Dermis microvascular lymphatic vessel endothelial cell (primary cell): ENCODE results near the gene BPNT1. TPM values are rescaled to one million over a fixed set of nuclear protein-coding genes. Genes with fewer than 3 reads are reported as not detected.
A peak's percentile ranks its signal among the peaks of the same experiment; 100 is the strongest.
"Not testable (repeated sequence)": the region's sequence is repeated elsewhere in the genome, so short reads cannot be mapped to it uniquely, and the experiment has no call there.

Experiments
- DNase-seq, 2 donors: peaks; one replicate each; pipeline versions ENCODE4 v3.0.0 to v3.0.0-alpha.2; 2010; ENCODE audit warnings: low read depth in 2 of 2
- total RNA-seq: library from RNA; depleted of rRNA; stranded (reverse); fragments of >200 nt; gene quantifications from 2 replicates; pipeline ENCODE4 v1.2.1, GENCODE V29; 2014

Gene BPNT1
- total RNA-seq, 1 donor from 2014 or later, result 28.4 TPM

DNA sequence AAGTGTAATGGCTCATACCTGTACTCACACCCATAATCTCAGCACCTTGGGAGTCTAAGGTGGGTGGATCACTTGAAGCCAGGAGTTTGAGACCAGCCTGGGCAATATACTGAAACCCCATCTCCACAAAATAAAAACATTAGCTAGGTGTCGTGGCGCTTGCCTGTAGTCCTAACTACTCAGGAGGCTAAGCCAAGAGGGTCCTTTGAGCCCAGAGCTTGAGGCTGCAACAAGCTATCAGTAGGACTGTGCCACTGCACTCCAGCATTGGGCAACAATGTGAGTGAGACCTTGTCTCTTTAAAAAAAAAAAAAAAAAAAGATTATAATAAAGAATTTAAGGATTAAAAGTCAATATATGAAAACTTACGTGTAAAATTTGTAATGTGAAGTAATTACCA is 11.7 kb downstream of the BPNT1 start:
- no peak for DNase-seq

DNA sequence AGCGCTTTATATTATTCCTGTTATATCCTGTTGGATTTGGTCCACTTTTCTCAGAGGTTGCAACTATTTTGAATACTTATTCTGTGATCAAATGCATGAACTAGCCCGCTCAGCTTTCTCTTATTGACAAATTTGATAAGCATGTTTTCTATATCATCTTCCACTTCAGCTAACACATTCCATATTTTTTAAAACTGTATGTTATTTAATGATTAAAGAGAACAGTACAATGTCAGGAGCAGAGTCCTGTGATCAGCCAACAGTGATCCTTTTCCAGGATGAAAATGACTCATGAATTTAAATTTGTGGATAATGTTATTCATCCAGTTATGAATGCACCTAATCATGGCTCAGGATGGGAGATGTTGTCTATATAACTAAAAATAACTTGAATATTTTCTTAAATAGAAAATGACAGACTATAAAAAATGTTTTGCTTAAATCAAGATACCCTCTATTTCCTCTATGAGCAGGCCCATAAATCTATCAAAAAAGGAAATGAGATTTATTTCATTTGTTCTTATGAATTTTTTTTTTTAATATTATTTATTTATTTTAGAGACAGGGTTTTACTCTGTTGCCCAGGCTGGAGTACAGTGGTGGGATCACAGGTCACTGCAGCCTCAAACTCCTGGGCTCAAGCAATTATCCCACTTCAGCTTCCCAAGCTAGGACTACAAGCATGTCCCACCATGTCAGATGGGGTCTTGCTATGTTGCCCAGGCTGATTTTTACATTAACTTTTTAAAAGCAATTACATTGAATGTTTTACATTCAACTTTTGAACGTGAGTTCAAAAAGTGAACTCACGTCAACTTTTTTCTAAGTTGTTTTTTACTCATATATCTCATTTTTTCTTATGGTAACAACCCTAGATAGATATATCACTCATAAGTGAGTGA is 12.5 kb downstream of the BPNT1 start:
- peak; percentile 30 to 64 for DNase-seq

DNA sequence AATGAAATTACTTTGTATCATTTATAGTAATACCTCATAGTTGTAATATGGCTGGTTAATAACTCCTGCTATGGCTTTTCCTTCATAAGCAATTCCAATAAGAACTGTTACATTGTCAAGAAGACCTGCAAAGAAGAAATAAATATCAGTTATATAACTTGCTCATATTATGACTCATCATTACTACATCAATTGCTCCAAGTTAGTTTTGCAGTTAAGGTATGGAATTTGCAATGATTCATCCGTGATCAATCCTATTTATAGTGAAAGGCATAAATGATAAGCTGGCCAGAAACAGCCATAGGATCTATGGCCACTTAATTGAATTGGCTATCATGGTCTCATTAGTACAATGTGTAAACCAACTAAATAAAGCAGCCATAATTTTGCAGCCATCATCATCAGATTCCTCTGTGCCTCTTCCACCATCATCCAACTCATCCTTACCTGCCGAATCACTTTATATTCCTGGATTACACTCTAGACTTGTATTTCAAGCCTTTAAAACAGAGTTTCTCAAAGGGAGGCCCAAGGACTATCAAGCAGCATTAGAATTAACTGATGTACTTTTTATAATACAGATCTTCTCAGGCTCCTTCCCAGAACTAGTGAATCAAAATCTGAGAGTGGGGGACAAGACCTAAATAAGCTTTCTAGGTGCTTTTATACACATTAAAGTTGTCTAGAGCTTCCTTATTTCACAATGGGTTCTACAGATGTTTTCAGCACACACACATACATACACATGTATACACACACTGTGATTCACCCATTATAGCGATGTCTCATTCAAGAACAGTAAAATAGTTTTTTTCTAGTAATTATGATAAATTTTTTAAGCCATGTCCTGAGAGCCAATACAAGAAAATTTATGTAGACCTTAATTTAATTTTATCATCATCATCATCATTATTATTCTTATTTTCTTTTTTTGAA is 22.1 kb downstream of the BPNT1 start:
- DNase-seq, result no peak

DNA sequence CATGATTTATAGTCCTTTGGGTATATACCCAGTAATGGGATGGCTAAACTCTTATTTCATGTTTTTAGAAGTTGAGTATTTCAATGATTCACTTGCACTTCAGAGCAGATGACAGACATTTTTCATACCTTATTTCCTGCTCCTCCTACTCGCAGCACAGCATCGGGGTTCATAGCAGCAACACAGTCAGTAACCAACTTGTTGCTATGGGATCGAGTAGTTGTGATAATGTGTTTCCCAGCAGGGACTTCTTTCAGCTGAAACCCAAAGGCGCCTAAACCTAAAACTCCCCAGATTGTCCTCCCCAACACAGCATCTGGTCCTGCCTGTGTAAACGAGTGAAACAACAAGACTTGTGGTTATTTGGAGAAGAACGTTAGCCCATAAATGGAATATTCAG is 27.0 kb downstream of the BPNT1 start:
- DNase-seq, result no peak

DNA sequence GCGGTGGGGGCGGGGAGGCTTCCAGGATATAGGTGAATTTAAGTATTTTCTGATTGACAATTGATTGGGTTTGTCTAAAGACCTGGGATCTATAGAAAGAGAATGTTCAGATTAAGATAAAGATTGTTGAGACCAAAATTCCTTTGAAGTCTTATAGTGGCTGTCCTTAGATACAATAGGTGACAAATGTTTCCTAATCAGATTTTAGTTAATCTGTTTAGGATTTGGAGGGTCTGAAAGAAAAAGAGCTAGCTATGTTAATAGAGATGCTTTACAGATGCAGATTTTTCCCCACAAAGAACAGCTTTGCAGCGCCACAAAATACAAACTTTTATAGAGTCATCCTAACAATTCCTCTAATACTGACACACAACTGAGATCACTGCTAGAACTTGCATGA is 28.7 kb downstream of the BPNT1 start:
- DNase-seq, result no peak

DNA sequence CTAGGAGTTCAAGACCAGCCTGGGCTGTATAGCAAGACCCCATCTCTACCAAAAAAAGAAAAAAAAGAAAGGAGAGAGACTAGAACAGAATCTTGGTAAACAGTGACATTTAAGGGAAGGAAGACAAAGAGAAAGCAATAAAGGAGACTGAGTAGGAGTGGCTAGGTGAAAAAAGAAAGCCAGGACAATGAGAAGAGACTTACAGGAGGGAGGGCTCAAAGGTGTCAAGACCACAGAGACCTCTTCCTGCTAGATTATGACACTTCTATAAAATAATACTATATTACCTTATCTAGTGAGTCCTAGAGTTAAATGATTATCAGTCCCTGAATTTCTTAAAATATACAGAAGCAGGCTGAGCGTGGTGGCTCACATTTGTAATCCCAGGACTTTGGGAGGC is 33.2 kb downstream of the BPNT1 start:
- DNase-seq, result no peak

DNA sequence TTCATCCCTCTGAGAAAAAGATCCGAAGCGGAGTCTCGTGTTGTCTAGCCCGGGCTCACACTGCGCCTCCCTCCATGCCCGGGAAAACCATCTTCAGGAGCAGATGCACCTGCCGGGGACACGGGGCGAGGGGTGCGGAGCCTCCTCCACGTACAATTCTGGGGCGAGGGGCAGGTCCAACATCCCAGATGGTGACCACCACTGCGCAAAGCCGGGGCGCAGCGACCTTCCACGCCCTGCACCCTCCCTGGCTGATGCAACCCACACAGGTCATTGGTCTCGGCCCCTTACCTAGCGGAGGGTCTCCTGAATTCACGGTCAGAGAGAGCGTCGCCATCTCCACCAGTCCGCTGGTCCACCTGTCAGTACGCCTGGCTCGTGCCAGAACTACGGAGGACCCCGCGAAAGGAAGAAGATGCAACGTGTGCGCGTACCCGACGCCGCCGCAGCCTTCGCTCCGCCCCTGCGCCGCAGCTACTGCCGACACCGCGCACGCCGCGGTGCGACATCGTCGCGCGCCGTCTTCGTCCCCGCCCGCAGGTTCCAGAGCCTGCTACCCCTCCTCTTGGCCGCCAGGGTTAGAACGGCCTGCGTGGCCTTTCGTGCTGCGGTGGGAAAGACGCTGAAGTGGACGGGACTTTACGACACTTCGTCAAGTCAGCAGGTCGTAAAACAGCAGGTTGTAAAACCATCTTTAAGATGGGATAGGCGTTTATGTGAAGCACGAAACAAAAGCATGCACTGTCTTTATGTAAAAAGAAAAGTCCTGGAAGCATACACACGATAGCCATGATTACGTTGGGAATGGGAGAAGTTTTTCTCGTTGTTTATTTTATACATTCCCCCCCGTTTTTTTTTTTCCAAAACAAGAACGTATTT is 43.3 kb downstream of the BPNT1 start, which contains the start of gene EPRS1:
TSS of gene EPRS1 (minus strand) at position 454 of the 879 bp plus-strand sequence. CDS start at position 337, 117 bp downstream.
- peak; percentile 87 to 98 for DNase-seq

DNA sequence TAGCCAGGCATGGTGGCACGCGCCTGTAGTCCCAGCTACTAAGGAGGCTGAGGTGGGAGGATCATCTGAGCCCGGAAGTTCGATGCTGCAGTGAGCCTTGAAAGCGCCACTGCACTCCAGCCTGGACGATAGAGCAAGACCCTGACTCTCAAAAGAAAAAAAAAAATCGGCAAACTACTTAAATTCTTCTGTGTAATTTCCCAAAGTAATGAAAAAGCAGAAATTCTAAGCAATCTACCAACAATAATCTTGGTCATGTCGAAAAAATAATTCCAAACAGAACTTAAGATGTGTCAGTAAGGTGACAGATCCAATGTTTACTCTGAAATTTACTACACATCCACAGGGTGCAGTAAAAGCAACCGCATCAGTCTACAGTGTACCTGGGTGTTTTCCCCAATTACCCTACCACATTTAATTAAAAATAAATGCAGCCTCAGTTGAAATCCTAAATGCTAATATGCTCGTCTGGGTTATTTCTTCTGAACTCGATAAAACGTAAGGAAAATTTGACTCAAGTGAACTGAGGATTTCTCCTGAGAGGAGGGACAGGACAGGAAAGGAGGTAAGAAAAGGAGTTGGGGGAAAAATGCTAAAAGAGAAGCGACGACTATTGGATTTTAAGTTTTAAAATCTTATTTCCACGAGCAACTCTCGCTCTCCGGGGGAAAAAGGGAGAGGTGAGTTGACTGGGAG is 44.1 kb downstream of the BPNT1 start:
- peak in 1 of 2 donors; percentile 17 for DNase-seq

DNA sequence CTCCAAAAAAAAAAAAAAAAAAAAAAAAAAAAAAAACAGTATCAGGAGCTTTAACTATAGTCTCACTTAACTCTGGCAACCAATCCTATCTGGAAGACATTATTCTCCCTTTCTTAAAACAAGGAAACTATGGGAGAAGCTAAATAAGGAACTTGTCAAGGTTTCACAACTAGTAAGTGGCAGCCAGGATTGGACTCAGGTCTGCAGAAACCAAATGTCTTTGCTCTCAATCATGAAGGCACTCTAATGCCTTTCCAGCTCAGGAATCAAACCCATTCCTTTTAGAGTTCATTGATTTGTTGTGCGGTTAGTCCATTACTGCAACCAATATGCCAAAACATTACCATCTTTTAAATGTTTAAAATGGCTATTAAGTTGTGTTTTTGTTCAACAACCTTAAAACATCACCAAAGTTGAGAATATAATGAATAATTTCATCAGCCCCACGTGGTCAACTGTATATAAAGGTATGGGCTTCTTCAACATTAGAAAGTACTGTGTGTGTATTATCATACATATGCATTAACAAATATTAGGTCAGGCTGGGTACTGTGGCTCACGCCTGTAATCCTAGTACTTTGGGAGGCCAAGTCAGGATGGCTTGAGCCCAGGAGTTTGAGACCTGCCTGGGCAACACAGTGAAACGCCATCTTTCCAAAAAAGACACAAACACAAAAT is 44.8 kb downstream of the BPNT1 start:
- DNase-seq, result no peak

DNA sequence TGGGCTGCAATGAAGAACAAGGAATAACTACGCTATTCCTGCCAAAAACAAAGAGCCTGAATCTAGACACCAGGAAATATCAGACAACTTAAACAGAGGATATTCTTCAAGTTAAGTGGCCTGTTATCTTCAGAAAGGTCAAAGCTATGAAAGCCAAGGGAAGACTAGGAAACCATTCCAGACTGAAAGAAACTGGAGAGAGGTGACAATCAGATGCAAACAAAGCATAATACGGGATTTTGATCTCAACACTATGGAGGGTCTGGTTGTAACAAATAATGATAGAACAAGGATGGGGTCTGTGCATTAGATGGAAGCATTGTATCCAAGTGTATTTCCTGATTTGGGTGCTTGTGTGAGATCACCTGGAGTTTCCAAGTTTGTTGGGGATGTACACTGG is 45.9 kb downstream of the BPNT1 start:
- DNase-seq, result no peak

DNA sequence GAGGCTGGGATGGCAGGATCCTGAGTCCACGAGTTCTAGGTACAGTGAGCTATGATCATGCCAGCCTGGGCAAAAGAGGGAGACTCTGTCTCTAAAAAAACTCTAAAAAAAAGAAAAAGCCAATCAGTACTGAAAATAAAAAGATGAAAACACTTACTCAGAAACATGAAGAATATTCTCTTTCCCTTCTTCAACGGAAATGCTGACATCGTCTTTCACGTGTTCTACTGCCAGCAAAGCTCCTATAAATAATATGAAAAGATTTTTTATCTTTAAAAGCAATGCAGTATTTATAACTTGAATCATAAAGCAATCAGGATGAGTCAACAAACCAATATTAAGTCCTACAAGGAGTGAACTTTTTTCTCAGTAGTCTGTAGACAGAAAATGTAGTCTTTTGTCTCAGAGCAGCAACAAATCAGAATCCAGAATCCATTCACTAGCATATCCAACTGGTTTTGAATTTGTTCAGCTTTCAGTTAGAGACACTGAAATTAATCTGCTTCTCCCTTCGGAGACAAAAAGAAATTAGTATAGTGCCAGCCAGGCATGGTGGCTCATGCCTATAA is 49.5 kb downstream of the BPNT1 start:
- DNase-seq, result no peak

DNA sequence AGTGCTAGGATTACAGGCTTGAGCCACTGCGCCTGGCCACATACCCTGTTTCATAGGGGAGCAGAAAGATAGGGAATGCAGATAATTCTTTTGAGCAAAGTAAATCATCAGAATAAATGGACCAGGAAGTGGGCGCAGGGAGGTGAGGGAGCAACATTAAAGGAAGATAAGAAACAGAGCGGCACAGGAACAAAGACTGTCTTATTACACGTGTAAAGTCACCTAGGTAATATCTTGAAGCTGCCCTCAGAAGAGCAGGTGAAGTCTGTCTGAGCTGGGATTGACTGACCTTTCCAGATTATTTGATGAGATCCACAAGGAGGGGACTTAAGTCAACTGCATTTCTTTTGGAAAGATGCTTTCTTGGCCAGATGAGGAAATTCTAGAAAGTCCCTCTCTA is 50.9 kb downstream of the BPNT1 start:
- DNase-seq, result no peak

DNA sequence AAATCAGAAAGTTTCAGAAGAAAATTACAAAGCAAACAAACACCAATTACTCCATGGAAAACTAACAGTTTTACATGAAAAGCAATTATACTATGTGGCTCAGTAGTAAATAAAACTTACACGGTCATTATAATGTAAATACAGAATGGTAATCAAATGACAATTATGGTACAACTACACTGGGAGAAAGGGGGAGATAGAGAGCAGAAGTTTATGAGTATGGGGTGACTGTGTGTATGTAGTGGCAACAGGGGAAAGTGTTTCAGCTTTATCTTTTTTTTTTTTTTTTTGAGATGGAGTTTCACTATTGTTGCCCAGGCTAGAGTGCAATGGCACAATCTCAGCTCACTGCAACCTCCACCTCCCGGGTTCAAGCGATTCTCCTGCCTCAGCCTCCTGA is 51.8 kb downstream of the BPNT1 start:
- DNase-seq, result not testable (repeated sequence)

DNA sequence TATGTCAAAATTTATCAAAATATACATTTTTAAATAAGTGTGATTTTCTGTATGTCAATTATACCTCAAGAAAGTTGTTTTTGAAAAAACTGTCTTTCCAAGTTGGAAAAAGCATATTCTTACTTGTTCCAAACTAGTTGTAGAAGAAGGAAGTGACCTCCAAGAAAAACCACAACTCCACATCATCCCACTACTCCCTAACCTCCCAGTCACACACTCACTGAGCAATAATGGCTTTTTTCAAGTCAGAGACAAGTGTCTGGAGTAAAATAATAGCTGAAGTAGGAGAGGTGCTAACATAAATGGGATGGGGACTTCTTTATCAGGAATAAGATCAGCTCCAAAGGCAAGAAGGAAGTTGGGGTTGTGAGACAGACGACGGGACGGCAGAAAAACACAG is 56.7 kb downstream of the BPNT1 start:
- peak in 1 of 2 donors; percentile 21 for DNase-seq

DNA sequence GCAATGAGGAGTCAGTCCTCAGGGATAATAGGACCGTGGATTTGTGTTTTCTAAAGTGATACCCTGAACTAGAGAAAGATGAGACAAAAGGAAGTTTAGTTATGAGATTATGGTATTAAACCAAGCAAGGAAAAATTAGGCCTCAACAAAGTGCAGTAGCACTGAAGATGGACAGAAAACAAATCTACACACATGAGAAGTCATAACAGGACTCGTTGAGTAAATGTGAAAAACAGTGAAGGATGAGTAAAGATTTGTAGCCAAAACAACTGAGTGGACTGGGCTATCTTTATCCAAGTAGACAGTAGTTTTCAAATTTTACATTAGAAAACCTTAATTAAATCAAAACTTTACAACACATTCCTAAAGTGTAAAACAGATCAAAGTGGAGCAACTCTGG is 58.3 kb downstream of the BPNT1 start:
- DNase-seq, result no peak

DNA sequence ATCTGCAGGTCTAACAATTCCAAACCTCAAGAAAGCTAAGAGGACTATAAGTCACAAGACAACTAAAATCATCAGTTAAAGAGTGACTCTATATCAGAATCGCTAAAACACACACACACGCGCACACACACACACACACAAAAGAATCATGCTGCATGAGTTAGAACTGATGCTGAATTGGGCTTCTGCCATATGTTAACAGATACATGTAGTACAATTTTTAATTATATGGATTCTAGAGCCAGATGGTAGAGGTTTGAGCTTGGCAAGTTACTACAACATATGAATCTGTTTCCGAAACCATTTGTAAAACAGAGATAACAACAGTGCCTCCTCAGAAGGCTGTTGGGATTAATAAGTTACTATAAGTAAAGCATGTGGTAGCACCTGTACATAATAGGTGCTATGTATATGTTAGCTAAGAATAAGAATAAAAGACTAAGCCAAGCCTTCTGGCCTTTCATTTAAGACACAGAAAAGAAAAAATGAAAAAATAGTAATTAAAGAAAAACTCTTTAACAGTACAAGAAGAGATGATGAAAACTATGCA is 61.2 kb downstream of the BPNT1 start:
- DNase-seq, result no peak

DNA sequence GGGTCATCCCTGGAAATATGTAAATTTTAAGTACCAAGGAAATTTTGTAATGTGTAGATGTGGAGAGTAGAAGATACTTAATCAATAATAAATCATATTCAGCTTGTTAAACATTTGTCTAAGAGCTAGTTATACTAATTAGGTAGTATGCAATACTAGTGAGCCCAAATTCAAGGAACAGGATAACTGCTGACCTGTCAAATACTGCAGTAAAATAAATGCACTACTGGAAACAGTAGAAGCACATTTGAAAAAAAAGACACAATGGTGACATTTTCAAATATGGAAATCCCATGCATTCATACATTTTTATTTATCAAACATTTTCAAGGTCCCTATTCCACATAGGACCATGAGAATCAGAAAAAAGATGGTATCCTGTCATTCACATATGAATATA is 70.5 kb downstream of the BPNT1 start:
- DNase-seq, result no peak

DNA sequence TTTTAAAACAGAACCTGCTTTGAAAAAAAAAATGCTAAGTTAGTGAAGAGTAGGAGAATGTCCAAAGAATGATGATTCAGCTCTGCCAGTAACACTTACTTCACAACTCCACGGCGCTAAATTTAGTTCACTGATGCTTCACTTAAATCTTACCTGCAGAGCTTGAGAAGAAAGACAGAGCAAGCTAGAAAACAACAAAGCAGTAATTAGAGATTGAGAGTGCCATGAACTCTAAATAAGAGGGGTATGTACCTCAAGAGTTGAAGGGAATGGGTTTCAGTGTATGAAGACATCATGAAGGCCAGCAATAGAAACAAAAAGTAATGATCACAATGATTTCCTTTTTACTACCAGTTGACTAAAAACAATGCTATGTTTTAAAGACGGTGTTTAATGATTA is 76.1 kb downstream of the BPNT1 start:
- no peak for DNase-seq

DNA sequence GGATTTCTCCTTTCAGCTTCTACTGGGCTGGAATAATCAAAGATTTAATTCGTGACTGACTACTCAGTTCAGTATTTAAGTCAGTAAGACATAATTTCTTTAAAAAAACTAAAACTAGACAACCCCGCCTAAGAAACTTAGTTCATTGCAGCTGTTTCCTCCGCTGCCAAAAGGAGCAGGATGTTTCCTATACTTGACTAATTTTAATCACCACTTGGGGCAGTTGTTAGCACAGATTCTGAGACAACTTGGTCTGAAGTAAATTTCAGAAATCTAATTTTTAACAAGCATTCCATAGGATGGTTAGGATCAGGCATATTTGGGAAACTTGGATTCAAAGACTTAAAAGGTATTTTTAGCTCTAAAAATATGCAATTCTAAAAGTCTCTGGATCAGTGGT is 77.3 kb downstream of the BPNT1 start:
- peak in 1 of 2 donors; percentile 51 for DNase-seq
